AG09319 (cell line): Measurements from ENCODE around the gene GSS.

Experiments used
- DNase-seq: peaks from one replicate; pipeline ENCODE4 v3.0.0-alpha.2; 2010; ENCODE audit warnings: low read depth; ENCODE audit errors: extremely low read depth
- TF ChIP-seq, protein P1 (sequence below): IDR thresholded peaks from 2 replicates; pipeline ENCODE4 v1.5.1; 2011; ENCODE audit warnings: low read depth, mild to moderate bottlenecking, inconsistent platforms, low read length, moderate library complexity

Gene GSS

DNA sequence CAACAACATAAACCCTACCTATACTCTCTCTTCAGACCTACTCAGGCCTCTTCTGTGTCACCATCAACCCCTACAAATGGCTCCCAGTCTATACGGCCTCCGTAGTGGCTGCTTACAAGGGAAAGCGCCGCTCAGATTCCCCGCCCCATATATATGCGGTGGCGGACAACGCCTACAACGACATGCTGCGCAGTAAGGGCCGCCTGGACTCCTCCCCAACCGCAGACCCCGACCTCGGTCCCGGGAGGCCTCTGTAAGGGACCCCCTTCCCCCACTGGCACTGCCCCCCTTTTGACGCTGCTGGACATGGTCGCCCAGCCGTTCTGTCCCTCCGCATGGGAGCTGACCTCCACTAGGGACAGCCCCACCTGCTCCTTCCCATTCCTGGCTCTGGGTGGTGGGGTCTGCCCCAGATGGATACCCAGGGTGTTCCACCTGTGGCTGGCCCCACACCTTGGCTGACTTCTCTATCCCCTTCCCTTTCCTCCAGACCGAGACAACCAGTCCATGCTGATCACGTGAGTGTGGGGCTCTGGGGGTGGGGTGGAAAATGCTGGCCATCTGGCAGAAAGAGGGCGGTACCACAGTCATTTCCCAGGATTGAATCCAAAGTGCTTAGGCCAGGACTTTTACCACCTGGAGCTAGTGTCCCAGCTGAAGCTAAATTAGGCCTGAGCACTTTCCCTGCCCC is 25.1 kb upstream of the GSS start:
- TF ChIP-seq, protein P1, sequence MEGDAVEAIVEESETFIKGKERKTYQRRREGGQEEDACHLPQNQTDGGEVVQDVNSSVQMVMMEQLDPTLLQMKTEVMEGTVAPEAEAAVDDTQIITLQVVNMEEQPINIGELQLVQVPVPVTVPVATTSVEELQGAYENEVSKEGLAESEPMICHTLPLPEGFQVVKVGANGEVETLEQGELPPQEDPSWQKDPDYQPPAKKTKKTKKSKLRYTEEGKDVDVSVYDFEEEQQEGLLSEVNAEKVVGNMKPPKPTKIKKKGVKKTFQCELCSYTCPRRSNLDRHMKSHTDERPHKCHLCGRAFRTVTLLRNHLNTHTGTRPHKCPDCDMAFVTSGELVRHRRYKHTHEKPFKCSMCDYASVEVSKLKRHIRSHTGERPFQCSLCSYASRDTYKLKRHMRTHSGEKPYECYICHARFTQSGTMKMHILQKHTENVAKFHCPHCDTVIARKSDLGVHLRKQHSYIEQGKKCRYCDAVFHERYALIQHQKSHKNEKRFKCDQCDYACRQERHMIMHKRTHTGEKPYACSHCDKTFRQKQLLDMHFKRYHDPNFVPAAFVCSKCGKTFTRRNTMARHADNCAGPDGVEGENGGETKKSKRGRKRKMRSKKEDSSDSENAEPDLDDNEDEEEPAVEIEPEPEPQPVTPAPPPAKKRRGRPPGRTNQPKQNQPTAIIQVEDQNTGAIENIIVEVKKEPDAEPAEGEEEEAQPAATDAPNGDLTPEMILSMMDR = no peak
- DNase-seq = no peak

DNA sequence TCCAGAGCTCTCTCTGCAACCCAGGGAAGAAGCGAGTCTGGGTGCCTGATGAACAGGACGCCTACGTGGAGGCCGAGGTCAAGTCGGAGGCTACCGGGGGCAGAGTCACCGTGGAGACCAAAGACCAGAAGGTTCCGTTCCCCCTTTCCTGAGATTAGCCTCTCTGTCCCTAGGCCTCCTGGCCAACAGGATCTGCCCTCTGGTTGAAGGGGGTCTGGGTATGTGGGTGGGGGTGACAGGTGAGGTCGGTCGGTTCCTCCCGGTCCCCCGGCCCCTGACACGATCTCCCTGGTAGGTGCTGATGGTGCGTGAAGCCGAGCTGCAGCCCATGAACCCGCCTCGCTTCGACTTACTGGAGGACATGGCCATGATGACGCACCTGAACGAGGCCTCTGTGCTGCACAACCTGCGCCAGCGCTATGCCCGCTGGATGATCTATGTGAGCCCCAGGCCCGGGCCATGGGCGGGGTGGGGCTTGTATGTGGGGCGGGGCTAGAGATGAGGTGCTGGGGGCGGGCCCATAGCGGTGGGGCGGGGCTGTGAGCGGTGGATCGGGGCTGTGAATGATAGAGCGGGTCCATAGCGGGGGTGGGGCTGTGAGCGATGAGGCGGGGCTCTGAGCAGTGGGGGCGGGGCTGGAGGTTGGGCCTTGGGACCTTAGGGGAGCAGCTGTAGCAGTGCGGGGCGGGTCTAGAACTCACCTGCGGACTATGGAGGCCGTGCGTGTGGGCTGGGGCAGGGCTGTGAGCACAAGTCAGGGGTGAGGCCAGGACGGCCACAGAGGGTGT is 24.0 kb upstream of the GSS start:
- TF ChIP-seq, protein P1 = no peak

DNA sequence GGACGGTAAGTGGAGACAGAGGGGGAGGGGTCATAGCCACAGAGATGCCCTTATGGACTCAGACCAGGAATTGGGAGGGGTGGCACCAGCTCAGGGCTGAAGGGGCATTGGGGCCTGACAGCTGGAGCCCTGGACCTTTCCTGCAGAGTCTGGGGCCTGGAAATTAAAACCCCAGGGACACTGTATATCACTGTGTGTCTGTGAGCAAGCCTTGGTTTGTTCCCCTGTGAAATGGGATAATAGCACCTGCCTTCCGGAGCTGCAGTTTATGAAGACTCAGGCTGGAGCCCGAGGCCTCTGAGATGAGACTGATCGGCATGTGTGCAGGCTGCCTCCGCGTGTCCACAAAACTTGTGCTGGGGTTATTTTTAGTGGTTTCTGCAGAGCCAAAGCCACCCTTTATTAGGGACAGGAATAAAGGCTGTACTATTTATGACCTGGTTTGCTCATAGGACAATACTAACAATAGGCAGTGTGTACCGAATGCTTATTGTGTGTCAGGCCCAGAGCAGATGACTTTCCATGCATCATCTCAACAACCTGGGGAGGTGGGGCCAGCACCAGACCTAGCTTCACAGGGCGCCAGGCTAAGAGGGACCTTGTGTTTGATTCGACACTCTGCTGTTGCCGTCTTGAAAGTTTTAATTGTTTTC is 22.6 kb upstream of the GSS start:
- TF ChIP-seq, protein P1 = no peak
- no peak for DNase-seq

More for the DNA sequence above, 24.0 kb upstream of the GSS start:
- no peak for DNase-seq

DNA sequence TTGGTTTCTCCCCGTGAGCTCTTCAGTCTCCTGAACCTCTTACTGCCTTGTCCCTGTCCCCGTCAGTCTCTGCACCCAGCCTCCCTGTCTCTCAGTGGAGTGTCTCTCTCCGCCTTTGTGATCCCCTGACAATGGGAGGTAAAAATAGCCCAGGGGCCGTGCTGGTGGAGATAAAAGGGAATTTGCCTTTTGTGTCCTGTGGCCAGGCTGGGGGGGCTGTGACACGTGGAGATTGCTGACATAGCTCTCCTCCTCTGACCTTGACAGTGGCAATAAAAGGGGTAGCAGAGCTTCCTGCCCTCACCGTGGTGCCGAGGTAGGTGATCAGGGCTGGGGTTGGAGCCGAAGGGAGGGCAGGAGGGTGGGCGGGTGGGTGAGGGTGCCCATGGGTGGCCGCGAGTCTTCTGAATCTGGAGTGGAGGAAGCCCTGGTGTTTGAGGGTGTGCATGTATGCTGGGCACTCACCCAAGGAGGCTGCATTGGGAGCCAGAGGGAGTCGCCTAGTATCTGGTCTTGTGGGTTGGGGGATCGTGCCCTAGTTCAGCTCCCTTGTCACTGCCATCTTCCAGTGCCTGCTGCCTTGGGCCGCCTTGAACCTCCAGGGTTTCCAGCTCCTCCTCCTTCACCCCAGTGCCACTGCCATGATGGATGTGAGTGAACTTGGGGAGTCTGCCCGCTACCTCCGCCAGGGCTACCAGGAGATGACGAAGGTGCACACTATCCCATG is 21.9 kb upstream of the GSS start:
- DNase-seq = no peak

DNA sequence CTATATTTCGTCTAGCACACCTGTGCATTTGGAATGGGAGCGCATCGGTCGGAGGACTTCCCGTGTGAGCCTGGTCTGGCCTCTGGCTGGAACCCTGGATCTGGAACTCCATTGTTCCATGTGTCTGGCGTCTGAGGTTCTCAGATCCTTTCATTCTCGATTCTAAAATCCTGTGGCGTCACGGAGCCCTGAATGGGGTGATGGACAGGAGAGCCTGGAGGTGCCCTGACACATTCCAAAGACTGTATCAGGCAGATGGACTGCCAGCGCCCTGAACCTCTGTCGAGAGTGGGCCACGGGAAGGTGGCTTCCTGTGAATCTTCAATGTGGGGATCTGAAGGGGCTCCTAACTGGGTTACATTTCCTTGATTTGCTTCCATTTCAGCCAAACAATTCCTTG is 20.7 kb upstream of the GSS start:
- no peak for DNase-seq
- TF ChIP-seq, protein P1 = no peak

More for the DNA sequence above, 21.9 kb upstream of the GSS start:
- TF ChIP-seq, protein P1 = no peak

DNA sequence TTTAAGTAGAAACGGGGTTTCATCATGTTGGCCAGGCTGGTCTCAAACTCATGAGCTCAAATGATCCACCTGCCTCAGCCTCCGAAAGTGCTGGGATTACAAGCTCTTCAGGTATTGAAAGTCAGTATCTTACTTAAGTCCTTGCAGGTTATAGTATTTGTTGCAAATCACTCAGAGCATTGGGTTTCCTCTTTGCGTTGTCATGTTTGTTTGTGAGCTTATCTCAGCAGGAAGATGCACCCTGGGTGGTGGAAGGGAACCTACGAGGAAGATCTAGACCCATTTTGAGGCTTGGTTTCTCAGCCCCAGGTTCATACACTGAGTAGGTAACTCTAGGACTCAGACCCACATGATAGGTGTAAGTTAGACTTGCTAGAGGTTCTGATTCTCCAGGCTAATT is 18.6 kb upstream of the GSS start:
- DNase-seq = no peak
- TF ChIP-seq, protein P1 = no peak
